ENCODE results near the gene ZNF837. TPM values are rescaled to one million over a fixed set of nuclear protein-coding genes. Genes with fewer than 3 reads are reported as not detected.

Gene ZNF837
- total and polyA plus RNA-seq, 2 of the 13 experiments (the other 11 are each of a cell fraction or from before 2014, with no cell fraction given) = 0.29 to 1.3 TPM

DNA sequence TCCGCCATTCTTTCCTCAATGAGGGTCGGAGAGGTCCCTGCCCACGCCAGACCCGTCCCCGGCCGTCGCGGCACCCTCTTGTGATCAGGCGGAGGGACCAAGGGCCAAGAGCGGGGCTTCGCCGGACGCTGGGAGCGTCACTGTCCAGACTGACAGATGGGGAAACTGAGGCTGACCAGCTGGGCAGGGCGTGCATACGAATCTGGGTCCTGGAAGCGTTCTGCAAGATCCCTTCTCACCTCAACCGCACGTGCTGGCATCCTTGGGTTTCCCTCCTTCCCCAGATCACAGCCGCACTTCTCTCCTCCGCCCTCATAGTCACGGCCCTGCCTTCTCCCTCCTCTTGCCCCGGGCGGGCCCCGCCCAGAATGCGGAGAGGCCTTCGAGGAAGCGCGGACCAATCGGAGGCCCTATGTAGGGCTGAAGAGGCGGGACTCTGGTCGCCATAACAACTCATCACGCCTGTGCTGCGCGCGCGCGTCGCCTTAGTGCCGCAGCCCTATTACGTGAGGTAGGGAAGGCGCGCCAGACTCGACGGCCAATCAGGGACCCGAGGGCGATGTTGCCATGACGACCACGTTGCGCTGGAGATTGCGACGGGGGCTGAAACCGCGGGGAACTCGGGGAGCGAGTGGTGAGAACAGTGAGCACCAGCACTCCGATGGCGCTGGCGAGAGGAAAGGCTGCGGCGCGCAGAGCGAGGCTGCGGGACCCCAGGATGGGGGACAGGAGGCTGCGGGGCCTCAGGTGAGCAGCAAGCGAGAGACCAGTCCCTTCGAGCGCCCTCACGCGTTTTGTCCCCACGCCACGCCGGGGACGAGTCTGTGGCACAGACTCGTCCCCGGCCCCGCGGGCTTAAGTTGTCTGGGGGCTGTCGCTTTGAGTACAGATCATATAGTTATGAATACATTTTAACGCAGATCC, 20.3 kb upstream of the ZNF837 start (continued):
- TF ChIP-seq, protein P1, sequence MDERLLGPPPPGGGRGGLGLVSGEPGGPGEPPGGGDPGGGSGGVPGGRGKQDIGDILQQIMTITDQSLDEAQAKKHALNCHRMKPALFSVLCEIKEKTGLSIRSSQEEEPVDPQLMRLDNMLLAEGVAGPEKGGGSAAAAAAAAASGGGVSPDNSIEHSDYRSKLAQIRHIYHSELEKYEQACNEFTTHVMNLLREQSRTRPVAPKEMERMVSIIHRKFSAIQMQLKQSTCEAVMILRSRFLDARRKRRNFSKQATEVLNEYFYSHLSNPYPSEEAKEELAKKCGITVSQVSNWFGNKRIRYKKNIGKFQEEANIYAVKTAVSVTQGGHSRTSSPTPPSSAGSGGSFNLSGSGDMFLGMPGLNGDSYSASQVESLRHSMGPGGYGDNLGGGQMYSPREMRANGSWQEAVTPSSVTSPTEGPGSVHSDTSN (CRISPR knock-in tag; IDR thresholded peaks at IDR 0.05) = no peak
- TF ChIP-seq MEIS2 (CRISPR knock-in tag; IDR thresholded peaks at IDR 0.05) = no peak
- no peak for TF ChIP-seq DNMT1 (CRISPR knock-in tag; IDR thresholded peaks at IDR 0.05)
- TF ChIP-seq ZNF33B (CRISPR knock-in tag; IDR thresholded peaks at IDR 0.05) = peak; percentile 68; the same call in 1 of the 2 replicates
- no peak for TF ChIP-seq ZNF570 (CRISPR knock-in tag; IDR thresholded peaks at IDR 0.05; ENCODE audit: borderline replicate concordance)
- TF ChIP-seq ZNF24 (IDR thresholded peaks at IDR 0.05) = no peak
- TF ChIP-seq SMARCE1 (IDR thresholded peaks at IDR 0.05; ENCODE audit: borderline replicate concordance) = no peak
- TF ChIP-seq ZNF292 (CRISPR knock-in tag; IDR thresholded peaks at IDR 0.05; ENCODE audit: borderline replicate concordance, low read depth) = no peak; the same call in 1 of the 2 replicates
- TF ChIP-seq, protein P2, sequence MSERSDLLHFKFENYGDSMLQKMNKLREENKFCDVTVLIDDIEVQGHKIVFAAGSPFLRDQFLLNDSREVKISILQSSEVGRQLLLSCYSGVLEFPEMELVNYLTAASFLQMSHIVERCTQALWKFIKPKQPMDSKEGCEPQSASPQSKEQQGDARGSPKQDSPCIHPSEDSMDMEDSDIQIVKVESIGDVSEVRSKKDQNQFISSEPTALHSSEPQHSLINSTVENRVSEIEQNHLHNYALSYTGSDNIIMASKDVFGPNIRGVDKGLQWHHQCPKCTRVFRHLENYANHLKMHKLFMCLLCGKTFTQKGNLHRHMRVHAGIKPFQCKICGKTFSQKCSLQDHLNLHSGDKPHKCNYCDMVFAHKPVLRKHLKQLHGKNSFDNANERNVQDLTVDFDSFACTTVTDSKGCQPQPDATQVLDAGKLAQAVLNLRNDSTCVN (CRISPR knock-in tag; IDR thresholded peaks at IDR 0.05; ENCODE audit: borderline replicate concordance) = no peak
- peak; percentile 98 for TF ChIP-seq RFXANK (CRISPR knock-in tag; IDR thresholded peaks at IDR 0.05)
- TF ChIP-seq ZZZ3 (CRISPR knock-in tag; IDR thresholded peaks at IDR 0.05; ENCODE audit: borderline replicate concordance) = 0 out of 2 replicates have a peak, but pooled peaks have one; percentile 22
- no peak for TF ChIP-seq ZNF484 (CRISPR knock-in tag; IDR thresholded peaks at IDR 0.05; ENCODE audit: borderline replicate concordance, low read depth)
- no peak for TF ChIP-seq ZNF468 (CRISPR knock-in tag; IDR thresholded peaks at IDR 0.05)
- TF ChIP-seq MED13 (CRISPR knock-in tag; IDR thresholded peaks at IDR 0.05) = no peak; the same call in 1 of the 2 replicates
- peak; percentile 74 for TF ChIP-seq CBFB (CRISPR knock-in tag; IDR thresholded peaks at IDR 0.05)
- TF ChIP-seq CHCHD3 (CRISPR knock-in tag; IDR thresholded peaks at IDR 0.05) = no peak; the same call in 1 of the 2 replicates
- TF ChIP-seq, protein P3, sequence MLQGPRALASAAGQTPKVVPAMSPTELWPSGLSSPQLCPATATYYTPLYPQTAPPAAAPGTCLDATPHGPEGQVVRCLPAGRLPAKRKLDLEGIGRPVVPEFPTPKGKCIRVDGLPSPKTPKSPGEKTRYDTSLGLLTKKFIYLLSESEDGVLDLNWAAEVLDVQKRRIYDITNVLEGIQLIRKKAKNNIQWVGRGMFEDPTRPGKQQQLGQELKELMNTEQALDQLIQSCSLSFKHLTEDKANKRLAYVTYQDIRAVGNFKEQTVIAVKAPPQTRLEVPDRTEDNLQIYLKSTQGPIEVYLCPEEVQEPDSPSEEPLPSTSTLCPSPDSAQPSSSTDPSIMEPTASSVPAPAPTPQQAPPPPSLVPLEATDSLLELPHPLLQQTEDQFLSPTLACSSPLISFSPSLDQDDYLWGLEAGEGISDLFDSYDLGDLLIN (CRISPR knock-in tag; IDR thresholded peaks at IDR 0.05; ENCODE audit: borderline replicate concordance) = no peak
- 0 out of 2 replicates have a peak, but pooled peaks have one; percentile 44 for TF ChIP-seq YEATS4 (CRISPR knock-in tag; IDR thresholded peaks at IDR 0.05; ENCODE audit: borderline replicate concordance)
- TF ChIP-seq ZNF451 (CRISPR knock-in tag; IDR thresholded peaks at IDR 0.05) = no peak
- peak; percentile 96 for TF ChIP-seq NAIF1 (CRISPR knock-in tag; IDR thresholded peaks at IDR 0.05; ENCODE audit: borderline replicate concordance)
- TF ChIP-seq FOXA1 (IDR thresholded peaks at IDR 0.05) = no peak
- TF ChIP-seq FOXA1 (CRISPR knock-in tag; IDR thresholded peaks at IDR 0.05) = no peak
- no peak for TF ChIP-seq MED8 (CRISPR knock-in tag; IDR thresholded peaks at IDR 0.05; ENCODE audit: insufficient replicate concordance)
- TF ChIP-seq, protein P4, sequence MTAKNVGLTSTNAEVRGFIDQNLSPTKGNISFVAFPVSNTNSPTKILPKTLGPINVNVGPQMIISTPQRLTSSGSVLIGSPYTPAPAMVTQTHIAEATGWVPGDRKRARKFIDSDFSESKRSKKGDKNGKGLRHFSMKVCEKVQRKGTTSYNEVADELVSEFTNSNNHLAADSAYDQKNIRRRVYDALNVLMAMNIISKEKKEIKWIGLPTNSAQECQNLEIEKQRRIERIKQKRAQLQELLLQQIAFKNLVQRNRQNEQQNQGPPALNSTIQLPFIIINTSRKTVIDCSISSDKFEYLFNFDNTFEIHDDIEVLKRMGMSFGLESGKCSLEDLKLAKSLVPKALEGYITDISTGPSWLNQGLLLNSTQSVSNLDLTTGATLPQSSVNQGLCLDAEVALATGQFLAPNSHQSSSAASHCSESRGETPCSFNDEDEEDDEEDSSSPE (CRISPR knock-in tag; IDR thresholded peaks at IDR 0.05) = peak; percentile 95
